ENCODE results near the gene CEP83. TPM values are rescaled to one million over a fixed set of nuclear protein-coding genes. Genes with fewer than 3 reads are reported as not detected.

Gene CEP83
- total RNA-seq, 6 donors from 2014 or later = 9.7 to 40.9 (median 16.2) TPM

DNA sequence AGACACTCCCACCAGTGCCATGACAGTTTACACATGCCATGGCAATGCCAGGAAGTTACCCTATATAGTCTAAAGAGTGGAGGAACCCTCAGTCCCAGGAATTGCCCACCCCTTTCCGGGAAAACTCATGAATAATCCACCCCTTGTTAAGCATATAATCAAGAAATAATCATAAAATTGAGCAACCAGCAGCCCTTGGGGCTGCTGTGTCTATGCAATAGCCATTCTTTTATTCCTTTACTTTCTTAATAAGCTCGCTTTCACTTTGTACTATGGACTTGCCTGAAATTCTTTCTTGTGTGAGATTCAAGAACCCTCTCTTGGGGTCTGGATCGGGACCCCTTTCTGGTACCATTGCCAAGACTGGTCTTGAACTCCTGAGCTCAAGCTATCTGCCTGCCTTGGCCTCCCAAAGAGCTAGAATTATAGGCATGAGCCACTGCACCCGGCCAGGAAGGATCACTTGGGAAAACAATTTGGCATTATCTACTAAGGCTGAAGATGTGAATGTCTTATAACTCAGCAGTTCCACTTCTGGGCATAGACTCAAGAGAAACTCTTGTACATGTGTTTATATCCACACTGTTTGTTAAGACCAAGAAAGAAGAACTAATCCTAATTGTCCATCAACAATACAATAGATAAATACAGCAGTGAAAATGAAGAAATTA, 35.9 kb upstream of the CEP83 start:
- no peaks in the 10 kb centered on the region for H3K4me1 ChIP-seq
- DNase-seq = no peak
- TF ChIP-seq, protein P1, sequence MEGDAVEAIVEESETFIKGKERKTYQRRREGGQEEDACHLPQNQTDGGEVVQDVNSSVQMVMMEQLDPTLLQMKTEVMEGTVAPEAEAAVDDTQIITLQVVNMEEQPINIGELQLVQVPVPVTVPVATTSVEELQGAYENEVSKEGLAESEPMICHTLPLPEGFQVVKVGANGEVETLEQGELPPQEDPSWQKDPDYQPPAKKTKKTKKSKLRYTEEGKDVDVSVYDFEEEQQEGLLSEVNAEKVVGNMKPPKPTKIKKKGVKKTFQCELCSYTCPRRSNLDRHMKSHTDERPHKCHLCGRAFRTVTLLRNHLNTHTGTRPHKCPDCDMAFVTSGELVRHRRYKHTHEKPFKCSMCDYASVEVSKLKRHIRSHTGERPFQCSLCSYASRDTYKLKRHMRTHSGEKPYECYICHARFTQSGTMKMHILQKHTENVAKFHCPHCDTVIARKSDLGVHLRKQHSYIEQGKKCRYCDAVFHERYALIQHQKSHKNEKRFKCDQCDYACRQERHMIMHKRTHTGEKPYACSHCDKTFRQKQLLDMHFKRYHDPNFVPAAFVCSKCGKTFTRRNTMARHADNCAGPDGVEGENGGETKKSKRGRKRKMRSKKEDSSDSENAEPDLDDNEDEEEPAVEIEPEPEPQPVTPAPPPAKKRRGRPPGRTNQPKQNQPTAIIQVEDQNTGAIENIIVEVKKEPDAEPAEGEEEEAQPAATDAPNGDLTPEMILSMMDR (IDR thresholded peaks at IDR 0.05) = no peak
- TF ChIP-seq POLR2AphosphoS5 (IDR thresholded peaks at IDR 0.05) = no peak
- 75 to 78% methylated on average over 4 of the region's 4 CpGs for WGBS, 2 donors
- ATAC-seq (ENCODE audit: low FRiP score in 2 of 2) = no peak
- no peaks in the 10 kb centered on the region for H3K27me3 ChIP-seq
- H3K4me3 ChIP-seq = no peak overlapping the region
- no peaks in the 10 kb centered on the region for H3K36me3 ChIP-seq
- H3K27ac ChIP-seq = no peak overlapping the region
- no peaks in the 10 kb centered on the region for H3K9me3 ChIP-seq

DNA sequence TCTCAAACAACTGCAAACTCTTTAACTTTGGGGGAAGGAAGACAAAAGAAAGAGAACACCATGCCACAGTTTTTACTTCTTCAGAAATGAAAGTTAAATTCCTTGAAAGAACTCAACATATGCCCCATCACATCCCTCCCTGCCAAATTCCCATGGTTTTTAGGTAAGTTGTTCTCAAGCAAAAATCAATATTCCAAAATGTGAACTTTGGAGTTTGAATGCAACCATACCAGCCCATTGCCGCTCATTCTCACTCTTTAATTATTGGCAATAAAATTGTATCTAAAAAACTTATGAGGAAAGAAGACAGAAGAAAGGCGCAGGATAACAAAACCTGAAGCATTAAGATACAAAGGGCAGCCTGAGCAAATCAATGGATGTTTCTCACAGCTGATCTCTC, 31.8 kb upstream of the CEP83 start:
- 97 to 98% methylated on average over 2 of the region's 2 CpGs for WGBS, 2 donors
- Histone ChIP-seq H3K27me3 (no peaks in the 10 kb centered on the region), H3K4me3 (no peak overlapping the region), H3K27ac (no peak overlapping the region), H3K36me3 (no peaks in the 10 kb centered on the region), H3K9me3 (no peaks in the 10 kb centered on the region), H3K4me1 (no peaks in the 10 kb centered on the region)
- DNase-seq = no peak
- TF ChIP-seq EP300 (IDR thresholded peaks at IDR 0.05) (no peak), POLR2AphosphoS5 (IDR thresholded peaks at IDR 0.05) (no peak), POLR2A (IDR thresholded peaks at IDR 0.05) (no peak)
- TF ChIP-seq, protein P1 (IDR thresholded peaks at IDR 0.05) = no peak
- no peak for ATAC-seq (ENCODE audit: low FRiP score in 2 of 2)

DNA sequence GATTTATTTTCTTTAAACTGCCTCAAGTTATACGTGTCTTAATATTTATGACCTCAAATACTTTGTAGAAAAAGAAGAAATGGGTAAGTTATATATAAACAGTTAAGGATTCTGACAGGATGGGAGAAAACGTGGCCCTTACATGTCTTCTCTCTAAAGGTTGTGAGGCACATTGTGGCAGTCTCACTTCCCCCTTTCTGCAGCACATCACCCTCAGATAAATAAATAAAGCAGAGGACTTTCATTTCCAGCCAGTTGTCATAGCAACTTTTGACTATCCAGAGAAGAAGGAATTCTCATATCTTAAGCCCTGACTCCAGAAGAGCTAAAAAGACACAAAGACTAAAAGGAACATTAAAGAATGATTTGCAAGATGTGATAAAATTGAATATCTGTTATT, 28.8 kb upstream of the CEP83 start:
- no peaks in the 10 kb centered on the region for H3K4me1 ChIP-seq
- no peak overlapping the region for H3K4me3 ChIP-seq
- 27 to 32% methylated on average over 2 of the region's 2 CpGs for WGBS, 2 donors
- DNase-seq = no peak
- TF ChIP-seq, protein P1 (IDR thresholded peaks at IDR 0.05) = no peak
- TF ChIP-seq POLR2AphosphoS5 (IDR thresholded peaks at IDR 0.05) = no peak
- TF ChIP-seq POLR2A (IDR thresholded peaks at IDR 0.05) = no peak
- TF ChIP-seq EP300 (IDR thresholded peaks at IDR 0.05) = no peak
- no peaks in the 10 kb centered on the region for H3K27me3 ChIP-seq
- no peak overlapping the region for H3K27ac ChIP-seq
- H3K36me3 ChIP-seq = no peaks in the 10 kb centered on the region
- no peak for ATAC-seq (ENCODE audit: low FRiP score in 2 of 2)
- no peaks in the 10 kb centered on the region for H3K9me3 ChIP-seq

DNA sequence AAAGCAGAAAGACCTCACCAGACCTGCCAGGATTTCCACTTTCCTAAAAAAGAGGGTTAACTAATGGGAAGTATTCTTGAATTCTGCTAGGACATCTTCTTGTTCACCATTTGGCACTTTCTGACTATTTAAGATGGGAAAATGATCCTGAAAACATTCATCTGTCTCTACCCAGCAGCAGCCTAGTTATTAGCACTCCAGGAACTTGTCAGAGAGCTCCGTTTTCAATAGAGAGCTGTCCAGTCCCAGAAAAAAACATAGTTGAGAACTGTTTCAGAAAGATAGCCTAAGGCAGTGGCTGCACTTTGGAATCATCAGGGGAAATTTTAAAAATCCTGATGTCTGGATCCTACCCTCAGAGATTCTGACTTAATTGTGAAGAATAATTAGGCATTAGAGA, 22.1 kb upstream of the CEP83 start:
- no peaks in the 10 kb centered on the region for H3K9me3 ChIP-seq
- ATAC-seq (ENCODE audit: low FRiP score in 2 of 2) (no peak), DNase-seq (no peak)
- no peak overlapping the region for H3K27ac ChIP-seq
- H3K4me1 ChIP-seq = no peaks in the 10 kb centered on the region
- no peak overlapping the region for H3K4me3 ChIP-seq
- H3K27me3 ChIP-seq = no peaks in the 10 kb centered on the region
- 22 to 47% methylated on average over 1 of the region's 1 CpG for WGBS, 2 donors
- H3K36me3 ChIP-seq = no peaks in the 10 kb centered on the region
- no peak for TF ChIP-seq EP300 (IDR thresholded peaks at IDR 0.05)
- TF ChIP-seq POLR2AphosphoS5 (IDR thresholded peaks at IDR 0.05) = no peak
- TF ChIP-seq, protein P1 (IDR thresholded peaks at IDR 0.05) = no peak
- TF ChIP-seq POLR2A (IDR thresholded peaks at IDR 0.05) = no peak

DNA sequence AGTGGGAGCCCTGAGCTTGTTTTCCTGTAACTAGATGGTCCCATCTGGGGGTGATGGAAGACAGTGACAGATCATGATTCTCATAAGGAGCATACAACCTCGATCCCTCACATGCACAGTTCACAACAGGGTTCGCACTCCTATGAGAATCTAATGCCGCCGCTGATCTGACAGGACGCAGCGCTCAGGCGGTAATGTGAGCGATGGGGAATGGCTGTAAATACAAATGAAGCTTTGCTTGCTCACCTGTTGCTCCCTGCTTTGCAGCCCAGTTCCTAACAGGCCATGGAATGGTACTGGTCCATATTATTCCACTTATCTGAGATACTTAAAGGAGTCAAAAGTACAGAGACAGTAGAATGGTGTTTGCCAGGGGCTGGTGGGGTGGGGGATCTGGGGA, 9.9 kb upstream of the CEP83 start:
- WGBS, 2 donors = 91 to 93% methylated on average over 8 of the region's 8 CpGs
- TF ChIP-seq POLR2AphosphoS5 (IDR thresholded peaks at IDR 0.05) = no peak
- TF ChIP-seq, protein P1 (IDR thresholded peaks at IDR 0.05) = no peak
- TF ChIP-seq EP300 (IDR thresholded peaks at IDR 0.05) = no peak
- TF ChIP-seq POLR2A (IDR thresholded peaks at IDR 0.05) = no peak
- H3K27ac ChIP-seq = no peak overlapping the region
- ATAC-seq (ENCODE audit: low FRiP score in 2 of 2) (no peak), DNase-seq (no peak)
- no peaks in the 10 kb centered on the region for H3K9me3 ChIP-seq
- H3K4me1 ChIP-seq = no peaks in the 10 kb centered on the region
- no peak overlapping the region for H3K4me3 ChIP-seq
- H3K36me3 ChIP-seq = no peaks in the 10 kb centered on the region
- H3K27me3 ChIP-seq = no peaks in the 10 kb centered on the region
